Measurements from ENCODE around the gene HRH2. TPM values are rescaled to one million over a fixed set of nuclear protein-coding genes. Genes with fewer than 3 reads are reported as not detected.

The HRH2 gene
- total RNA-seq, 2 donors from 2014 or later: 8.0 to 18.9 TPM

DNA sequence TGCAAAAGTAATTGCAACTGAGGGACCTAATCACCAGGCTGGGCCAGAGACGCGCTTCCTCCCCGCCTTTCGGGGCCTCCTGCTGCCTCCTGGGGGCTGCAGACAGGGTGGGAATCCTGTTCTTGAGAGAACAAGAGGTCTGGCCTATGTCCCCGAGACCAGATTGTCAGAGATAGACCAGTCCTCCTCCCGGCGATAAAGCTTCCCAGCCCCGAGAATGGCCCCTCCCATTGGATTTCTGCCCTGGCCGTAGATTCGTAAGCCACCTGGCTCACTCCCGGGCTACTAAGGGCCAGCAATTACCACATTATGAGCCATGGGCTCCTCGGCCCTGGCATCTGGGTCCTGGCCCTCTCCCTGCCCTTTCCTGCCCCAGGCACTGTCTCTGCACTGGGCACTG lies 70.4 kb downstream of the HRH2 start:
- H3K27me3 ChIP-seq: no peaks in the 10 kb centered on the region

DNA sequence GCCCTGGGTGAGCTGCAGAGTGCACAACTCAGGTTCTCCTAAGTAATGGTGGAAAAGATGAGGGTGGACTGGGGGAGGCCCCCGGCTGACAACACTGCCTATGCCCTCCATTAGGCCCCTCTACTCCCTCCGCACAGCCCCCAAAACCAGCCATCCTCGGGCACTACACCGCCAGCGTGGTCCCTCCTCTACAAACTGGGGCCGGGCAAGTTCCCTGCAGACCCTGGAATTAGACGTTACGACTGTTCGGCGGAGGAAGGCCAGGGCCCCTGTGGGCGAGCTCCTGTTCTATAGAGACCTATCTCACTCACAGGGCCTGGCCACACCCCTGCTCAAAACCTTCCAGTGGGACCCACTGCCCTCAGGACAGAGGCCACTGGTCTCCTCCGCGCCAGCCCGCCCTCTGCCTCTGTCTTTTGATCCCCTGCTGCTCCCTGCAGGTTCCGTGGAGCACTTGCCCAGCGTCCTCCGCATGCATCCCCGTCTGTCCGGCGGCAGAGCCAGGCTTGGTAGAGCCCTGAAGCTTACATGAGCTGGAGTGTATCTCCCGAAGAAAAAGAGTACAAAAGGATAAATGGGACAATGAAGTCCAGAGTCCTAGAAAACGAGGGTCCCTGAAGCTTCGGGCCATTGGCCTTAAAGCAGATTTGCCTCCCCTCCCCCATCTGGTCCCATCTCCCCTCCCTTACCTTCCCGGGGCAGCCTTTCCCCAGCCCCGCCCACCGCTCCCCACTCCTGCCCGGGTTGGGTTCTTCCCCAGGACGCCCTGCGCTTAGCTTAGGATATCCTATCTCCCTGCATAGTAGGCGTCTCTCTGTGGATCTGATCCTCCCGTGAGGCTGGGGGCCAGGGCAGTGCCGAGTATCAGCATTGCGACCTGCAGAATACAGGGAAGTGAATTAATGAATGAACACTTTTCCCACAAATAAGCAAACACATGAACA lies 71.3 kb downstream of the HRH2 start:
- no peaks in the 10 kb centered on the region for H3K27me3 ChIP-seq
- DNase-seq (ENCODE audit: low spot score): no peak
- H3K9me3 ChIP-seq: peaks cover 0 to 7% of the 10 kb centered on the region in 2 donors
- no peak overlapping the region for H3K27ac ChIP-seq
- H3K4me3 ChIP-seq: peak overlapping the region in 1 of 2 donors; percentile 17
- TF ChIP-seq, protein P1, sequence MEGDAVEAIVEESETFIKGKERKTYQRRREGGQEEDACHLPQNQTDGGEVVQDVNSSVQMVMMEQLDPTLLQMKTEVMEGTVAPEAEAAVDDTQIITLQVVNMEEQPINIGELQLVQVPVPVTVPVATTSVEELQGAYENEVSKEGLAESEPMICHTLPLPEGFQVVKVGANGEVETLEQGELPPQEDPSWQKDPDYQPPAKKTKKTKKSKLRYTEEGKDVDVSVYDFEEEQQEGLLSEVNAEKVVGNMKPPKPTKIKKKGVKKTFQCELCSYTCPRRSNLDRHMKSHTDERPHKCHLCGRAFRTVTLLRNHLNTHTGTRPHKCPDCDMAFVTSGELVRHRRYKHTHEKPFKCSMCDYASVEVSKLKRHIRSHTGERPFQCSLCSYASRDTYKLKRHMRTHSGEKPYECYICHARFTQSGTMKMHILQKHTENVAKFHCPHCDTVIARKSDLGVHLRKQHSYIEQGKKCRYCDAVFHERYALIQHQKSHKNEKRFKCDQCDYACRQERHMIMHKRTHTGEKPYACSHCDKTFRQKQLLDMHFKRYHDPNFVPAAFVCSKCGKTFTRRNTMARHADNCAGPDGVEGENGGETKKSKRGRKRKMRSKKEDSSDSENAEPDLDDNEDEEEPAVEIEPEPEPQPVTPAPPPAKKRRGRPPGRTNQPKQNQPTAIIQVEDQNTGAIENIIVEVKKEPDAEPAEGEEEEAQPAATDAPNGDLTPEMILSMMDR (IDR thresholded peaks at IDR 0.05): no peak
- peaks cover 0 to 7% of the 10 kb centered on the region in 2 donors for H3K4me1 ChIP-seq
- no peaks in the 10 kb centered on the region for H3K36me3 ChIP-seq

More for the DNA sequence above, 70.4 kb downstream of the HRH2 start:
- no peaks in the 10 kb centered on the region for H3K36me3 ChIP-seq
- TF ChIP-seq, protein P1 (IDR thresholded peaks at IDR 0.05): no peak
- peaks cover 0 to 7% of the 10 kb centered on the region in 2 donors for H3K4me1 ChIP-seq
- peaks cover 0 to 2% of the 10 kb centered on the region in 2 donors for H3K9me3 ChIP-seq
- H3K4me3 ChIP-seq: no peak overlapping the region
- no peak overlapping the region for H3K27ac ChIP-seq
- DNase-seq (ENCODE audit: low spot score): no peak

DNA sequence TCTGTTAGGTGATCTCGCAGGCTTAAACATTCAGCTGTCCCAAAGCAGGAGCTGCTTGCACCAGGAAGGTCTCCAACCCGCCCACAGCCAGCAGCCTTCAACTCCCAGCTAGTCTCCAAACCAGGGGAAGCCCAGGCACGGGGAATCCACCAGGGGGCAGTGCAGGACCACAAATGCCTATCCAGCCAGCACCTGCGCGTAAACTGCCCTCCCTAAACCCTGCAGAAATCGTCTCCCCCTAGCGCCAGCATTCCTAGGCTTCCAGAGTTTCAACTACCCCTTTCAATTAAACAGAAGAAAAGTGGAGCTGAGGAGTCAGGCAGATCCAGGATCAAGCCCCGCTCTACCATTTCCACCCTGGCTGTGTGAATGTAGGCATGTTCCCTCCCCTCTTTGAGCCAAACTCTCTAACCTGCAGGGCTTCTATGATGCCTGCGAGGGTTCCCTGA lies 72.0 kb downstream of the HRH2 start:
- Histone ChIP-seq H3K27me3 (no peaks in the 10 kb centered on the region), H3K36me3 (no peaks in the 10 kb centered on the region), H3K4me3 (peak overlapping the region in 1 of 2 donors; percentile 17), H3K9me3 (peaks cover 0 to 7% of the 10 kb centered on the region in 2 donors), H3K27ac (no peak overlapping the region), H3K4me1 (peaks cover 0 to 7% of the 10 kb centered on the region in 2 donors)
- TF ChIP-seq, protein P1 (IDR thresholded peaks at IDR 0.05): peak; percentile 72 to 93
- peak; percentile 92 for DNase-seq (ENCODE audit: low spot score)

DNA sequence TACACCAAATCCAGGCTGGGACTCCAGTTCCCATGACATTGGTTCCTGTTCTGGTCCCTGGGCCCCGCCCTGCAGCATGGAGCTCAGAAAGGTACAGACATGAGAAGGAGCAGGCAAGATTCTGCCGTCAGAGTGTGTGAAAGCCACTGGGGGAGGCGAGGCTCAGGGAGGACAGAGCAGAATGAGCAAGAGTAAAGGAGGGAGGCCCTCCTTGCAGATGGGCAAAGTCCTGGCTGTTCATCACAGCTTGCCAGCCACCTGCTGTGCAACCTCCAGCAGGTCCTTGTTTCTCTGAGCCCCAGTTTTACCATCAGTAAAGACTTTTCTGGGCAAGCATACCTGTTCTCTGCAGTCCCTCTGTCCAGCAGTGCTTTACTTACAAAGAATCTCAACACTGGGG lies 73.3 kb downstream of the HRH2 start:
- Histone ChIP-seq H3K27ac (no peak overlapping the region), H3K4me1 (peaks cover 0 to 7% of the 10 kb centered on the region in 2 donors), H3K9me3 (peaks cover 0 to 7% of the 10 kb centered on the region in 2 donors), H3K4me3 (no peak overlapping the region), H3K27me3 (no peaks in the 10 kb centered on the region), H3K36me3 (no peaks in the 10 kb centered on the region)
- DNase-seq (ENCODE audit: low spot score): no peak
- TF ChIP-seq, protein P1 (IDR thresholded peaks at IDR 0.05): no peak

DNA sequence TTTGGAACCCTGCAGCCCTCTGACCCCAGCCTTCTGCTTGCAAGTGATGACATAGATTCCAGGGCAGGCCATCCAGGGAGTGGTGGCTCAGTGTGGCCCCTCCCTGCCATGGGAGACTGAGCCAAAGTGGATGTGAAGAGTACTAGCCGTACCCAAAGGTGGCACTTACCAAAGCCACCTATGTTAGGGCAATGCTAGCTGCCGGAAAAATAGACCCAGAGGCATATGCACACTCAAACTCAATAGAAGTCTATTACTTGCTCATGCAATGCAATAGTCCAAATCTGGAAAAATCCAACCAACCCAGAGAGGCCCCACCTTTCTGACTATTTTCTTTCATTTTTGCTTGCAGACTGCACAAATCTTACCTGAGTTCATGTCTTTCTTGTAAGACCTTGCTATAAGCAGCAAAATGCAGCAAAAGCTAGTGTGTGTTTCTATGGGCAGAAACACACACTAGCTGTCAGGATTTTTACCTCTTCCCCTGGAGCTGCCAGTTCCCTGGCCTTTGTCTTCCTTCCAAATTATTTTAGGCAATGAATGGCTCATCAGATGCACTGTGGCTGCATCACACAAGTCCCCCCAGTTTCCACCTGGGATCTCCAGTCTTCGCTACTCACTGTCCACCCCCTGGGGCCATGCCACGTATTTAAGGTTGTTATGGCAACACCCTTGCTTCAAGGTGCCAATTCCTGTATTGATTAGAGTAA lies 74.0 kb downstream of the HRH2 start:
- H3K4me3 ChIP-seq: no peak overlapping the region
- no peak overlapping the region for H3K27ac ChIP-seq
- TF ChIP-seq, protein P1 (IDR thresholded peaks at IDR 0.05): no peak
- H3K27me3 ChIP-seq: no peaks in the 10 kb centered on the region
- peaks cover 0 to 7% of the 10 kb centered on the region in 2 donors for H3K4me1 ChIP-seq
- peaks cover 0 to 7% of the 10 kb centered on the region in 2 donors for H3K9me3 ChIP-seq
- H3K36me3 ChIP-seq: no peaks in the 10 kb centered on the region
- no peak for DNase-seq (ENCODE audit: low spot score)
